Hindlimb muscle (tissue), 1 donor: ENCODE data around the gene UBN2. TPM values are rescaled to one million over a fixed set of nuclear protein-coding genes. Genes with fewer than 3 reads are reported as not detected.
A peak's percentile ranks its signal among the peaks of the same experiment; 100 is the strongest.
"Not testable (repeated sequence)": the region's sequence is repeated elsewhere in the genome, so short reads cannot be mapped to it uniquely, and the experiment has no call there.

Experiments used
- DNase-seq: peaks from one replicate; pipeline ENCODE4 v3.0.0-alpha.2; 2013
- polyA plus RNA-seq: library from polyadenylated mRNA; unstranded; fragments of 120-200 nt; gene quantifications from one replicate; pipeline ENCODE4 v1.2.1, GENCODE V29; 2013; ENCODE audit not compliant: insufficient read length

UBN2 gene
- 11.1 TPM for polyA plus RNA-seq

GRCh38 chr7:139230774-139231512, at the start of gene UBN2:
Gene UBN2, plus strand, starts transcription at chr7:139231237. Its CDS starts 248 bp downstream, at chr7:139231485.
- DNase-seq: peak; percentile 97

- DNase-seq: no peak
These were observed 49.6 kb upstream of the UBN2 start for GRCh38 chr7:139181404-139181803.

DNA sequence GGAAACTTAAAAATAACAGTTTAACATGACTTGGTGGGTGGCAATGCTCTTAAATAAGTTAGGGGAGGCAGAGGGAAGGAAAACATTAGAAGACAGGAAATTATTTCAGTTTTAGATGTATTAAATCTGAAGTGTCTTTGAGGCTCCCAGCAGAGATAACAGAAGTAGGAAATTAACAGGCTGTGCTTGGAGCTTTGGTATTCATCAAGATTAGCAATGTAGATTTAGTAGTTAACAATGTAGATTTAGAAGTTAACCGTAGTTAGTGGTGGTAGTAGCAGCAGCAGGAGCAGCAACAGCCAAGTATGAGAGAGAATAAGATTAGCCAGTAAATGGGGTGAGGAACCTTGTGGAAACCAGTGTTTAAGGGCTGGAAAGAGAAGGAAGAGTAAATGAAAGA, 48.7 kb upstream of the UBN2 start:
- DNase-seq: no peak

GRCh38 chr7:139183251-139183650, 47.8 kb upstream of the UBN2 start:
- DNase-seq: no peak

- DNase-seq: no peak
These were observed 47.1 kb upstream of the UBN2 start for GRCh38 chr7:139183878-139184338.

- DNase-seq: no peak
These were observed 44.9 kb upstream of the UBN2 start for GRCh38 chr7:139186146-139186545.

DNA sequence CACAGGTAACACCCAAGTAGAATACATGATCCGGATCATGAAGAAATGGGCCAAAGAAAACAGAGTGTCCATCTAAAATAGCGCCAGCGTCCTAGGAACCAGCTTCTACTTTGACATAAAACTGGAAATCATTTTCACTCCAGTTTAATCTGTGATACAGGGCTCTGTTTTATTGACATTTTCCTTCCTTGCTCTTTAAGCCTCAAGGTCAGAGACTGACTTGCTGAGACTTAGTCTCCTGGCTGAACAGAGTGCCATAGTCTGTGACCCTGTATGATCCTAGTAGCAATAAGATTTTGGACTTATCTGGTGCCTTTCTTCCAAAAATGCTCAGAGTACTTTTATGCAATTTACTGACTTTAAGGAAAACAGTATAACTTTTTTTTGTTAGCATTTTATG, 41.7 kb upstream of the UBN2 start:
- no peak for DNase-seq

DNA sequence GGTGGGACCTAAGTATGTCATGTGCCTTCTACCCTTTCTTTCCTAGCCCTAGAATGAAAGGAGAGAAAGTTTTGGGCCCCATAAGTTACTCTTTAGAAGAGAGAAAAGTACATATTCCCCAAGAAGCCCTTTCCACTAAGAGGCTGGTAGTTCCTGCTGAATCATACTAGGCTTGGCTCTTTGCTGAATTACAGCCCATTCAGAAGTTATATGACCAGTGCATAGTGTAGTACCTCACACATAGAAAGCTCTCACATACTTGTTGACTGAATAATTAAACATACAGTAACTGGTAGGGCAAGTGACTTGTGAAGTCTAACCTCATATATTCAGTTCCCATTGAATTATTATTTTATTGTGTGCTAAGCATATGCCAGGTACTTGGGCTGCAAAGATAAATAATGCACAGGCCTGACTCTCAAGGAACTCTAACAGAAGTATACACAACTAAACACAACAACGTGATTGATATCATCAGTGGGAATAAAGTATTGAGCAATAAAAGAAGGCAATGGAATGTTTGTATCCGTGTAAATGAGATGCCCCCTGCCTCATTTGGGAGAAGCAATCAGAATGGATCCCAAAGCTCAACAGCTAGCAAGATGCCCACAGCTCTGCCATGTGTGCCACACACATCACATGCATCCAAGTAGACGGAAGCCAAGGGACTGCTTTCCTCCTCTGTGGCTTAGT, 38.9 kb upstream of the UBN2 start:
- no peak for DNase-seq

DNA sequence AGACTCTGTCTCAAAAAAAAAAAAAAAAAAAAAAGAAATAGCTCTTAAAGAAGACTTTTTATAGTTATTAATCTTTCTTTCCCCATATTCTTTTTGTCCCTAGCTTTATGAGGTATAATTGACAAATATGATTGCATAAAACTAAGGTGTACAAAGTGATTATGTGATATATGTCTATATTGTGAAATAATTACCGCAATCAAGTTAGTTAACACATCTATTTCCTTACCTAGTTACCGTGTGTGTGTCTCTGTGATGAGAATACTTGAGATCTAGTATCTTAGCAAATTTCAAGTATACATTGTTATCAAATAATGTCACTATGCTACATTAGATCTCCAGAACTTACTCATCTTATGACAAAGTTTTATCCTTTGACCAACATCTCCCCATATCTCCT, 30.7 kb upstream of the UBN2 start:
- DNase-seq: no peak

DNA sequence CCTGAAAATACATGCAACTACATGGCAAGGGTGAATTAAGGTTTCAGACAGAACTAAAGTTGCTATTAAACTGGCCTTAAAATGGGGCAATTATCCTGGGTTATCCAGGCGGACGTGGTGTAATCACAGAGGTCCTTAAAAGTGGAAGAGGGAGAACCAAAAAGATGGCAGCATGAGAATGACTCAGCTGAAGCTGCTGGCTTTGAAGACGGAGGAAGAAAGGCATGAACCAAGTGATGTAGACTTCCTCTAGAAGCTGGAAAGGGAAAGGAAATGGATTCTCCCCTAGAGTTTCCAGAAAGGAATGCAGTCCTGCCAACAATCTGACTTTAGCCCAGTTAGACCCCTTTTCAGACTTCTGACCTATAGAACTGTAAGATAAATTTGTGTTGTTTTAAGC, 27.0 kb upstream of the UBN2 start:
- no peak for DNase-seq

- no peak for DNase-seq
These were observed 25.2 kb upstream of the UBN2 start for GRCh38 chr7:139205843-139206242.

- DNase-seq: no peak
These were observed 18.9 kb upstream of the UBN2 start for GRCh38 chr7:139212133-139212532.

DNA sequence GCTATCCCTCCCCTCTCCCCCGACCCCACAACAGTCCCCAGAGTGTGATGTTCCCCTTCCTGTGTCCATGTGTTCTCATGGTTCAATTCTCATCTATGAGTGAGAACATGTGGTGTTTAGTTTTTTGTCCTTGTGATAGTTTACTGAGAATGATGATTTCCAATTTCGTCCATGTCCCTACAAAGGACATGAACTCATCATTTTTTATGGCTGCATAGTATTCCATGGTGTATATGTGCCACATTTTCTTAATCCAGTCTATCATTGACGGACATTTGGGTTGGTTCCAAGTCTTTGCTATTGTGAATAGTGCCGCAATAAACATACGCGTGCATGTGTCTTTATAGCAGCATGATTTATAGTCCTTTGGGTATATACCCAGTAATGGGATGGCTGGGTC, 17.5 kb upstream of the UBN2 start:
- not testable (repeated sequence) for DNase-seq

DNA sequence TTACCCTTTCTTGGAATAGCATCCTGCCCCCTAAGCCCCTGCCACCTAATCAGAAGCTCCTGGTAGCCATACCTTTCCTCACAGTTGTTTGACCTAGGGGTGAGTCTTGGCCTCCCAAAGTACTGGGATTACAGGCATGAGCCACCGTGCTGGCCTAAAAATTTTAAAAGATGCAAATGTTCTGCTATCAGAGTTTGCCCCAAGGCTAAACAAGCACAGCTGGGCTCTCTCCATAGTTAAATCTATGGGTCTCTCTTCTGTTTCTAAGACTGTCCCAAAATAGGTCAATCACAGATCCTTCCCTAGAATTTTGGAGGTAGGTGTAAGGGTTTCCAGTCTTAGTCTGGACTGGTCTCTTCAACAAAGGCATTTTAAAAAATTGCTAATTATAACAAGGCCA, 12.9 kb upstream of the UBN2 start:
- DNase-seq: no peak

- DNase-seq: no peak
These were observed 6.8 kb upstream of the UBN2 start for GRCh38 chr7:139224219-139224618.

DNA sequence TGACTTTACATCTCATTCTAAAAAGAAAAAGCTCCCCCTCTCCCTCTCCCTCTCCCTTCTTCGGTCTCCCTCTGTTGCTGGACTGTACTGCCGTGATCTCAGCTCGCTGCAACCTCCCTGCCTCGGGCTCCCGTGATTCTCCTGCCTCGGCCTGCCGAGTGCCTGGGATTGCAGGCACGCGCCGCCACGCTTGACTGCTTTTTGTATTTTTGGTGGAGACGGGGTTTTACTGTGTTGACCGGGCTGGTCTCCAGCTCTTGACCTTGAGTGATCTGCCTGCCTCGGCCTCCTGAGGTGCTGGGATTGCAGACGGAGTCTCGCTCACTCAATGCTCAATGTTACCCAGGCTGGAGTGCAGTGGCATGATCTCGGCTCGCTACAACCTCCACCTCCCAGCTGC, 6.2 kb upstream of the UBN2 start:
- DNase-seq: not testable (repeated sequence)

- DNase-seq: not testable (repeated sequence)
These were observed 5.5 kb upstream of the UBN2 start for GRCh38 chr7:139225286-139226157.

- not testable (repeated sequence) for DNase-seq
These were observed 4.9 kb upstream of the UBN2 start for GRCh38 chr7:139226158-139226515.

- not testable (repeated sequence) for DNase-seq
These were observed 4.0 kb upstream of the UBN2 start for GRCh38 chr7:139226988-139227488.

DNA sequence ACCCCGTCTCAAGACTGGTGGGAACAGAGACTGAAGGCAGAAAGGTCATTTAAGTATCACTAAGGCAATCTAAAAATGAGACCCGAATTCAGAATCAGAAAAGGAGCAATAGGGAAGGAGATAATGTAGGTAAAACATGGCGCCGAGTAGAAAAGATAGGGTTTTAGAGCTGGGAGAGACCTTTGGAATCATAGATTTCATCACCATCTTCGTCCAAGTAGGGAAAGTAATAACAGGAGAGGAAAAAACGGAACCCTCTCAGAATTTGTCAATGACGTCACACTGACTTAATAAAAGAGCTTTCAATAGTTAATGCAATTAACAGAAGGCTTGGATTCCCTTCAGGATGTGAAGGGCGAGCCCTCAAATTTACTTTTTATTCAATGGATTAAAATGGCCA, 1.0 kb upstream of the UBN2 start:
- no peak for DNase-seq

GRCh38 chr7:139230484-139230773, 608 bp upstream of the UBN2 start:
- no peak for DNase-seq

GRCh38 chr7:139231513-139232376, 708 bp downstream of the UBN2 start:
- DNase-seq: peak; percentile 19
